SK-N-SH treated with all-trans-retinoic acid at 6 μM for 48 hours (cell line): ENCODE measurements around the gene PTCH1.

ENCODE experiments used
- ARNTL ChIP-seq: fragments of 450-650 bp; formaldehyde crosslinking; IDR thresholded peaks from 2 replicates; pipeline ENCODE4 v1.5.0; 2020; ENCODE audit warnings: low read depth, mild to moderate bottlenecking, moderate library complexity, borderline replicate concordance
- CSDC2 ChIP-seq: fragments of 250-450 bp; sonication (Bioruptor Pico); IDR thresholded peaks from 2 replicates; pipeline ENCODE4 v1.5.0; 2020; ENCODE audit warnings: mild to moderate bottlenecking, moderate library complexity
- ISL1 ChIP-seq: fragments of 250-450 bp; sonication (Bioruptor Pico); IDR thresholded peaks from 2 replicates; pipeline ENCODE4 v2.1.2; 2022; ENCODE audit warnings: mild to moderate bottlenecking, moderate library complexity
- OSR1 ChIP-seq: fragments of 250-450 bp; sonication (Bioruptor Pico); IDR thresholded peaks from 2 replicates; pipeline ENCODE4 v1.8.0; 2022; ENCODE audit warnings: moderate library complexity, mild to moderate bottlenecking, inconsistent platforms
- PATZ1 ChIP-seq: fragments of 250-450 bp; sonication (Bioruptor Pico); IDR thresholded peaks from 2 replicates; pipeline ENCODE4 v1.8.0; 2020; ENCODE audit warnings: mild to moderate bottlenecking, moderate library complexity, borderline replicate concordance
- PPARA ChIP-seq: fragments of 250-450 bp; sonication (Bioruptor Pico); IDR thresholded peaks from 2 replicates; pipeline ENCODE4 v1.5.0; 2020; ENCODE audit warnings: mild to moderate bottlenecking, borderline replicate concordance
- RARB ChIP-seq: fragments of 250-450 bp; sonication (Bioruptor Pico); IDR thresholded peaks from 2 replicates; pipeline ENCODE4 v1.8.0; 2021; ENCODE audit warnings: mild to moderate bottlenecking, moderate library complexity
- ZC3H10 ChIP-seq: fragments of 250-450 bp; sonication (Bioruptor Pico); IDR thresholded peaks from 2 replicates; pipeline ENCODE4 v1.5.1; 2021; ENCODE audit warnings: mild to moderate bottlenecking, moderate library complexity
- ZFP3 ChIP-seq: fragments of 250-450 bp; sonication (Bioruptor Pico); IDR thresholded peaks from 2 replicates; pipeline ENCODE4 v1.5.0; 2020; ENCODE audit warnings: mild to moderate bottlenecking, moderate library complexity

DNA sequence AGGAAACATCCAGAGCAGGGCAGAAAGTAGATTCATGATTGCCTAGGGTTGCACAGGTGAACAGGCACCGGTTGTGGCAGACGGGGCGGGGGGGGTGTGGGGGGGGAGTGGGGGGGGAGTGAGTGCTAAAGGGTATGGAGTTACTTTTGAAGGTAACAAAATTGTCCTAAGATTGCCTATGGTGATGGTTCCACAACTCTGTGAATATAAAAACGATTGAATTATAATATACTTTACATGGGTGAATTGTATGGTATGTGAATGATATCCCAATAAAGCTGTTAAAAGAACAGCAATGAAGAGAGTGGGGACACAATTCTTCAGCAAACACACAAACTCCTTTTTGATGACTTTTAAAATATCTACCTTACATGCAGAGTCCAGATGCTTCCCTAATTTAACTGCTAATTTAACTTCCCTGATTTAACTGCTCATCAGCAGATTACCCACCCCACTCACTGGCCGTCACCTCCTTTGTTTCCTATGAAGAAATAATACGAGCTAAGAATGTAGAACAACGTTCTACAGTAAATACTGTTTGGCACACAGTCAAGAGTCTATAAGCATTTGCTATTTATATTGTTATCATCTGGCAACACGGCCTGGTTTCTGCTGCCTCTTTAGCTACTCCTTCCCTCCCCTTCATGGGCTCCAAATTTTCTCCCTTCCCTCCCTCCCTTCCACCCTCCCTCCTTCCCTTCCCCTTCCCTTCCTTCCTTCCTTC is 83.5 kb downstream of the PTCH1 start:
- no peak for TF ChIP-seq PPARA (CRISPR knock-in tag)
- TF ChIP-seq ISL1 (CRISPR knock-in tag) = no peak
- no peak for TF ChIP-seq CSDC2
- no peak for TF ChIP-seq RARB
- no peak for TF ChIP-seq ZC3H10 (CRISPR knock-in tag)
- no peak for TF ChIP-seq PATZ1 (CRISPR knock-in tag)
- TF ChIP-seq ZFP3 (CRISPR knock-in tag) = no peak
- no peak for TF ChIP-seq ARNTL (CRISPR knock-in tag)
- TF ChIP-seq OSR1 (CRISPR knock-in tag) = no peak
